Lower lobe of right lung (tissue), 2 donors: Measurements from ENCODE around the gene ACSS1. TPM values are rescaled to one million over a fixed set of nuclear protein-coding genes. Genes with fewer than 3 reads are reported as not detected.

Source experiments
- ATAC-seq, 2 donors: fragments of 200-7000 bp; cut with Tn5 transposase; one replicate each; pipeline ENCODE4 v1.9.1; 2020 to 2022; ENCODE audit warnings: mild to moderate bottlenecking in 2 of 2, moderate library complexity in 2 of 2
- DNase-seq: peaks from one replicate; pipeline ENCODE4 v3.0.0-alpha.2; 2020
- H3K27ac ChIP-seq: fragments of 200-600 bp; one replicate; pipeline ENCODE4 v1.8.0; 2022
- H3K27me3 ChIP-seq: fragments of 200-600 bp; one replicate; pipeline ENCODE4 v1.8.0; 2022; ENCODE audit warnings: low read depth
- H3K36me3 ChIP-seq: fragments of 200-600 bp; one replicate; pipeline ENCODE4 v1.8.0; 2022; ENCODE audit warnings: mild to moderate bottlenecking
- H3K4me1 ChIP-seq: fragments of 200-600 bp; one replicate; pipeline ENCODE4 v1.8.0; 2022
- H3K4me3 ChIP-seq: fragments of 200-600 bp; one replicate; pipeline ENCODE4 v1.8.0; 2022; ENCODE audit warnings: mild to moderate bottlenecking
- H3K9me3 ChIP-seq: fragments of 200-600 bp; one replicate; pipeline ENCODE4 v1.8.0; 2022
- CTCF ChIP-seq: fragments of 200-600 bp; IDR thresholded peaks from one replicate; pipeline ENCODE4 v1.8.0; 2022; ENCODE audit warnings: antibody characterized with exemption, mild to moderate bottlenecking
- intact Hi-C: fragments of 100-400 bp; cut with DNase I; formaldehyde crosslinking; loops from one replicate; pipeline ENCODE4 v1.11.0; 2022
- total RNA-seq: library from RNA; stranded (reverse); fragmentation: NEBNext Ultra II Directional; extraction: Animal tissue kit (Norgen Biotek cat#: 25700); gene quantifications from one replicate; pipeline ENCODE4 v1.2.1, GENCODE V29; 2021
- donor health status: DM: no; HTN: yes; CAD: no; lungs with severe emphysema.

ACSS1 gene
- total RNA-seq, 1 donor from 2014 or later = 41.8 TPM

DNA sequence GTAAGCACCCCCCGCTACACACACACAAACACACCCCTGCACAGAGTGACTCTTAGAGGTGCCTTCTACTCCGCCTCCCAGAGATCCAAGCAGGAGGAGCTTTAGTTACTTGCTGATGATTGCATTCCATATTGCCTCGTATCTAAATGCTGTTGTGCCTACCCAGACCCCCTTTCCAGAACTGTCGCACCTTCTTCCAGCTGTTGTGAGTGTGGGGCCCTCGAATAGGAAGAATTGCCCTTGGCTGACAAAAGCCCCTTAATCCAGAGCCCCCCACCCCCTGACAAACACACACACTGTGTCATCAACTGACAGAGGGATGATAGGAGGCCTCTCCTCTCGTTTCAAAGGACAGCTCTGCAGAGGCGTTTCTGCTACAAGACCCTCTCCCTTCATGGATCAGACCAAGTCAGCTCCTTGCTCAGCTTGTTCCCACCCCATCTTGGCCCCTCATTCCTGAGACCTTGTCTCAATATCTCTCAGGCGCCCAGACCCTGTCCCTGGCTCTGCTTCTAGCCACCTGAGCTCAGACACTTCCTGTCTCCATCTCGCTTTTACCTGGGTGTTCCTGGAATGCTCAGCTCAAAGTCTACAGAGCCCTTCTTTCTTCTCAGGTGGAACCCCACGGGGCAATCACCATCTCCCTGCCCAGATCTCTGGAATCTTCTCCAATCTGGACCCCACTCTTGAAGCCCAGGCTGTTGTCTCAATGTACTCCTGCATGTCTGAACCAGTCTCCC, 28.0 kb upstream of the ACSS1 start:
- H3K27me3 ChIP-seq = peaks cover 70% of the 10 kb centered on the region
- H3K4me1 ChIP-seq = peaks cover 19% of the 10 kb centered on the region
- ATAC-seq (no peak), DNase-seq (no peak)
- no peak for TF ChIP-seq CTCF
- H3K36me3 ChIP-seq = no peaks in the 10 kb centered on the region
- no peak overlapping the region for H3K4me3 ChIP-seq
- no peaks in the 10 kb centered on the region for H3K9me3 ChIP-seq
- intact Hi-C loops = no loop called here
- H3K27ac ChIP-seq = no peak overlapping the region

GRCh38 chr20:25084626-25085187, 26.8 kb upstream of the ACSS1 start:
- intact Hi-C loops = no loop called here
- Histone ChIP-seq H3K27me3 (peaks cover 81% of the 10 kb centered on the region), H3K9me3 (no peaks in the 10 kb centered on the region), H3K4me3 (peak overlapping the region; percentile 3), H3K27ac (no peak overlapping the region), H3K4me1 (peaks cover 19% of the 10 kb centered on the region), H3K36me3 (no peaks in the 10 kb centered on the region)
- ATAC-seq = no peak
- no peak for TF ChIP-seq CTCF
- no peak for DNase-seq

DNA sequence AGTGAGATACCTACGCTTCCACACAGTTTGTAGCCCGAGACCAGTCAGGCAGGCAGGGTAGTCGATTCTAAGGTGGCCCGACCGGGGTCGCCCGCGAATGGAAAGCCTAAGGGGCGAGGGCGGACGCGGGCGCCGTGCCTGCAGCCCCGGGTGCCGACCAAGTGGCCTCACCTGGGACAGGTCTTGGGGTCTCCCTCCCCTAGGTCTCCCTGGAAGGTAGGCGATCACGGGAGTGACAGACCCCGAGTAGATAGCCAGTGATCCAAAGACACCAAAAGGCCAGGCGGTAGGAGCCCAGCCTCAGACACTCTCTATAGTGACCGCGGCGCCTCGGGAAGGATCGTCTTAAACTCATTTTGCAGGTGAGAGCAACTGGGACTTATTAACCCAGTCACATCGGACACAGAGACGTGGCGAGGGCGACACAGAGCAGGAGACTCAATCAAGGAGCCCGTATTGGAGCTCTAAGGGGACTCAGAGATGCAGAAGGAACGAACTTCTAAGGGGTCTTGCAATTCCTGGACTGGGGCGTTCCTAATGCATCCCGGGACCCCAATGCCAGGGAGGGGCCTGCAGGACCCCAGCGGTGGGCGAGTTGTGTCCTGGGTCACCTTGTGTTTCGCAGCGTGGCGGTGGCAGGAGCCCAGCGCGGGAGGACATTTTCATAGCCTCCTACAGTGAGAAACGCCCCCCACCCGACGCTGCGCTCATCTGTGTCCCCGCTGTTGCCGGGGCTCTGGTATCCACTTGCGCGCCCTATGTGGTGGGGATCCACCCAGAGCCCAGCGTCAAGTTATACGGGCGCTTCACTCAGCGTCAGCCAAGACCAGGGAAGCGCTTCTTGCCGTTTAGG, 26.1 kb upstream of the ACSS1 start:
- H3K27me3 ChIP-seq = peaks cover 84% of the 10 kb centered on the region
- DNase-seq (no peak), ATAC-seq (peak; percentile 57 to 61)
- no peak overlapping the region for H3K27ac ChIP-seq
- intact Hi-C loops = no loop called here
- no peaks in the 10 kb centered on the region for H3K9me3 ChIP-seq
- H3K36me3 ChIP-seq = no peaks in the 10 kb centered on the region
- TF ChIP-seq CTCF = peak; percentile 43
- peak overlapping the region; percentile 3 for H3K4me3 ChIP-seq
- H3K4me1 ChIP-seq = peaks cover 19% of the 10 kb centered on the region

GRCh38 chr20:25083141-25083772, 25.3 kb upstream of the ACSS1 start:
- intact Hi-C loops = no loop called here
- Histone ChIP-seq H3K4me1 (peaks cover 19% of the 10 kb centered on the region), H3K4me3 (no peak overlapping the region), H3K27ac (no peak overlapping the region), H3K9me3 (no peaks in the 10 kb centered on the region), H3K27me3 (peaks cover 91% of the 10 kb centered on the region), H3K36me3 (no peaks in the 10 kb centered on the region)
- TF ChIP-seq CTCF = no peak
- DNase-seq (no peak), ATAC-seq (no peak)

- peaks cover 26% of the 10 kb centered on the region for H3K4me1 ChIP-seq
- intact Hi-C loops = no loop called here
- no peak for TF ChIP-seq CTCF
- DNase-seq (no peak), ATAC-seq (no peak)
- peaks cover 99% of the 10 kb centered on the region for H3K27me3 ChIP-seq
- H3K4me3 ChIP-seq = no peak overlapping the region
- H3K9me3 ChIP-seq = no peaks in the 10 kb centered on the region
- no peak overlapping the region for H3K27ac ChIP-seq
- H3K36me3 ChIP-seq = no peaks in the 10 kb centered on the region
Observed at GRCh38 chr20:25082498-25082873, 24.5 kb upstream of the ACSS1 start.
